Endothelial cell of umbilical vein (primary cell): ENCODE data around the gene GRAMD1B. TPM values are rescaled to one million over a fixed set of nuclear protein-coding genes. Genes with fewer than 3 reads are reported as not detected.

Experiments used
- BruUV-seq: library from RNA; stranded (reverse); fragments of 400-500 nt; replicated peaks from 2 replicates; lab custom pipeline; 2021; lab: Mats Ljungman, UMichigan
- CTCF ChIA-PET: fragments of 300-600, 350-600 bp; sonication (Branson Sonifier 250); formaldehyde crosslinking; loops from one replicate; lab custom pipeline; 2021; ENCODE audit warnings: antibody characterized with exemption, inconsistent platforms; lab: Charles Lee
- POLR2A ChIA-PET: fragments of 300-600, 350-600 bp; sonication (Branson Sonifier 250); formaldehyde crosslinking; loops from one replicate; lab custom pipeline; 2021; ENCODE audit warnings: antibody characterized with exemption, inconsistent platforms; lab: Charles Lee
- DNase-seq: peaks from one replicate; pipeline ENCODE4 v3.0.0-alpha.2; 2011; ENCODE audit warnings: low read depth, low spot score
- FAIRE-seq: peaks from 2 replicates; lab custom pipeline; 2011; peaks lifted over from hg19 to GRCh38; lab: Jason Lieb, UNC
- H2AFZ ChIP-seq: 2 replicates; pipeline ENCODE4 v1.6.0; 2012; ENCODE audit warnings: low read depth, low read length, control low read depth, inconsistent platforms
- H3K27ac ChIP-seq: 2 replicates; pipeline ENCODE4 v1.5.1; 2011; ENCODE audit warnings: low read depth, mild to moderate bottlenecking, control low read depth, low read length, moderate library complexity; ENCODE audit not compliant: insufficient read depth
- H3K27me3 ChIP-seq, 2 experiments: 2 replicates each; pipeline versions ENCODE4 v1.6.0 to v1.6.1; 2011; ENCODE audit warnings: low read length in 2 of 2, mixed read lengths in 1 of 2; ENCODE audit not compliant: control insufficient read depth in 2 of 2, insufficient read depth in 2 of 2
- H3K36me3 ChIP-seq, 2 experiments: 2 replicates in 1 of 2; 3 replicates in 1 of 2; pipeline ENCODE4 v1.5.1; 2011; ENCODE audit warnings: low read length in 2 of 2, mild to moderate bottlenecking in 1 of 2, moderate library complexity in 1 of 2; ENCODE audit not compliant: control insufficient read depth in 2 of 2, insufficient read depth in 2 of 2; ENCODE audit errors: extremely low read depth in 1 of 2
- H3K4me1 ChIP-seq: 3 replicates; pipeline ENCODE4 v1.5.1; 2011; ENCODE audit warnings: mild to moderate bottlenecking, low read length; ENCODE audit not compliant: control insufficient read depth, insufficient read depth; ENCODE audit errors: extremely low read depth
- H3K4me2 ChIP-seq: 2 replicates; pipeline ENCODE4 v1.6.1; 2011; ENCODE audit warnings: low read length, control low read depth, mixed read lengths; ENCODE audit not compliant: insufficient read depth
- H3K4me3 ChIP-seq, 3 experiments: fragments of 200-600 bp in 1 of 3; sonication (generic), shearing (Covaris generic) in 1 of 3; replicated peaks in 1 of 3; 2 replicates each; pipeline ENCODE4 v1.5.1; 2011 to 2016; ENCODE audit warnings: control low read depth in 3 of 3, low read length in 3 of 3, mild to moderate bottlenecking in 2 of 3, inconsistent platforms in 1 of 3, low read depth in 1 of 3, moderate library complexity in 1 of 3; ENCODE audit not compliant: insufficient read depth in 1 of 3
- H3K79me2 ChIP-seq: 2 replicates; pipeline ENCODE4 v1.6.0; 2012; ENCODE audit warnings: low read length, inconsistent platforms; ENCODE audit not compliant: control insufficient read depth, insufficient read depth
- H3K9ac ChIP-seq: replicated peaks from 2 replicates; pipeline ENCODE3; 2011; ENCODE audit warnings: low read length, control low read depth; ENCODE audit not compliant: insufficient read depth; ENCODE audit errors: extremely low read depth
- H3K9me1 ChIP-seq: replicated peaks from 3 replicates; pipeline ENCODE4 v1.6.0; 2011; ENCODE audit warnings: mild to moderate bottlenecking, low read length; ENCODE audit not compliant: control insufficient read depth, insufficient read depth; ENCODE audit errors: extremely low read depth
- H3K9me3 ChIP-seq: replicated peaks from 2 replicates; pipeline ENCODE4 v1.5.1; 2012; ENCODE audit warnings: low read length, inconsistent platforms; ENCODE audit not compliant: control insufficient read depth, insufficient read depth
- H4K20me1 ChIP-seq: replicated peaks from 2 replicates; pipeline ENCODE3; 2011; ENCODE audit warnings: mild to moderate bottlenecking, low read length; ENCODE audit not compliant: control insufficient read depth, insufficient read depth; ENCODE audit errors: extremely low read depth
- EZH2 ChIP-seq: IDR thresholded peaks from 2 replicates; pipeline ENCODE4 v1.6.1; 2012; ENCODE audit warnings: borderline replicate concordance, low read depth, mild to moderate bottlenecking, moderate library complexity, low read length, inconsistent platforms; ENCODE audit not compliant: severe bottlenecking
- FOS ChIP-seq: IDR thresholded peaks from 2 replicates; pipeline ENCODE4 v1.6.1; 2011; ENCODE audit warnings: mild to moderate bottlenecking, low read length, moderate library complexity, borderline replicate concordance; ENCODE audit not compliant: insufficient read depth
- GATA2 ChIP-seq: IDR thresholded peaks from 2 replicates; pipeline ENCODE4 v1.7.0; 2011; ENCODE audit warnings: low read depth, mild to moderate bottlenecking, moderate library complexity, mixed read lengths, low read length; ENCODE audit not compliant: insufficient read length, insufficient read depth
- JUN ChIP-seq: IDR thresholded peaks from 2 replicates; pipeline ENCODE4 v1.6.1; 2011; ENCODE audit warnings: borderline replicate concordance, low read depth; ENCODE audit not compliant: insufficient read length, insufficient read depth
- MYC ChIP-seq: IDR thresholded peaks from one replicate; pipeline ENCODE4 v1.6.1; 2011; ENCODE audit warnings: mild to moderate bottlenecking, low read depth, low read length
- POLR2A ChIP-seq: IDR thresholded peaks from 2 replicates; pipeline ENCODE4 v1.6.1; 2012; ENCODE audit warnings: low read depth, mild to moderate bottlenecking, control low read depth, low read length
- POLR2AphosphoS5 ChIP-seq: IDR thresholded peaks from 2 replicates; pipeline ENCODE4 v1.6.1; 2012; ENCODE audit warnings: low read depth, mild to moderate bottlenecking, control low read depth, low read length, moderate library complexity; ENCODE audit not compliant: insufficient read depth
- dilution Hi-C: fragments of 300-500 bp; cut with MboI; formaldehyde crosslinking; loops from one replicate; pipeline ENCODE4 v1.15.0; 2019; ENCODE audit warnings: low sequenced_read_pairs; ENCODE audit not compliant: extremely low pct_ligation_motif_present
- intact Hi-C: fragments of 100-400 bp; cut with micrococcal nuclease; formaldehyde crosslinking; loops from one replicate; pipeline ENCODE4 v1.10.0; 2022
- polyA plus RNA-seq, 4 experiments: library from polyadenylated mRNA; depleted of rRNA in 3 of 4; stranded (reverse) in 3 of 4; unstranded in 1 of 4; fragments of >200 nt; gene quantifications; 2 replicates each; pipeline versions ENCODE4 v1.2.1 to v1.2.3, GENCODE V29; 2011 to 2012; ENCODE audit warnings: missing spikeins in 1 of 4
- total RNA-seq: library from RNA; stranded (reverse); gene quantifications from 2 replicates; pipeline ENCODE4 v1.2.3, GENCODE V29; 2021
- TF ChIP-seq, protein P1 (sequence below): IDR thresholded peaks from 2 replicates; pipeline ENCODE4 v1.6.1; 2011; ENCODE audit not compliant: insufficient read depth, insufficient read length
- TF ChIP-seq, protein P2 (sequence below), 2 donors: IDR thresholded peaks; 1 replicate in 1 of 2; 2 replicates in 1 of 2; pipeline ENCODE4 v1.5.1; 2011; ENCODE audit warnings: low read length in 2 of 2, mild to moderate bottlenecking in 2 of 2, moderate library complexity in 2 of 2, control low read depth in 1 of 2, inconsistent platforms in 1 of 2, low read depth in 1 of 2; ENCODE audit not compliant: insufficient read depth in 1 of 2; ENCODE audit errors: extremely low read depth in 1 of 2

GRAMD1B gene
- total and polyA plus RNA-seq, 2 donors (not counting 3 experiments of a cell fraction or from before 2014, with no cell fraction given): 5.1 to 11.1 TPM

DNA sequence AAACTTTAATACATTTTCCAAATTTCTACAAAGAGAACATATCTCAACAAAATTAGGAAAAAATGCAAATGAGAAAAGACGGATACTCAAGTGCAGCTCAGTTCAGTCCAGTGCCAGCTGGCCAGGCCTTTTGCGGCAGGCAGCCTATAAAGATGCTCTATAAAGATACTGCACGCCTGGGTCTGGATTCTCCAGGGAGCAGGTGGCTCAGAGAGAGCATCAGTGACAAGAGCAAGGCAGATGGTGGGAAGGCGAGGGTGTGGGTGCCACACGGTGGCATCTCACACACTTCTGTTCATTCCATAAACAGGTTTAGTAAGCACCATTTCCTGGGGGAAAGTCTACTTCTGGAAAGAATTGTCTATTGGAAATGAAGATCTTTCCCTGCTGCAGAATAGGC is 242.5 kb downstream of the GRAMD1B start:
- H3K4me2 ChIP-seq: no peak overlapping the region
- BruUV-seq: no TSS peak
- no peaks in the 10 kb centered on the region for H3K9me3 ChIP-seq
- intact Hi-C loops (no loop called here), dilution Hi-C loops (no loop called here)
- no peaks in the 10 kb centered on the region for H3K79me2 ChIP-seq
- DNase-seq (no peak), FAIRE-seq (no peak)
- H3K4me3 ChIP-seq: no peak overlapping the region
- H3K27me3 ChIP-seq: no peaks in the 10 kb centered on the region
- ChIA-PET POLR2A (no interaction called here), CTCF (interaction anchor here (2.2 kb wide), 1 partner anchor 35 kb away, joined by 5 read pairs; no protein-coding TSS in a partner anchor)
- H3K4me1 ChIP-seq: no peaks in the 10 kb centered on the region
- H3K36me3 ChIP-seq: no peaks in the 10 kb centered on the region
- TF ChIP-seq, protein P1, sequence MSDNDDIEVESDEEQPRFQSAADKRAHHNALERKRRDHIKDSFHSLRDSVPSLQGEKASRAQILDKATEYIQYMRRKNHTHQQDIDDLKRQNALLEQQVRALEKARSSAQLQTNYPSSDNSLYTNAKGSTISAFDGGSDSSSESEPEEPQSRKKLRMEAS: no peak
- no peak for TF ChIP-seq EZH2
- TF ChIP-seq POLR2AphosphoS5: no peak
- TF ChIP-seq GATA2: no peak
- H3K9me1 ChIP-seq: no peaks in the 10 kb centered on the region
- no peak overlapping the region for H2AFZ ChIP-seq
- H3K27ac ChIP-seq: no peak overlapping the region
- no peak overlapping the region for H3K9ac ChIP-seq
- H4K20me1 ChIP-seq: no peaks in the 10 kb centered on the region

DNA sequence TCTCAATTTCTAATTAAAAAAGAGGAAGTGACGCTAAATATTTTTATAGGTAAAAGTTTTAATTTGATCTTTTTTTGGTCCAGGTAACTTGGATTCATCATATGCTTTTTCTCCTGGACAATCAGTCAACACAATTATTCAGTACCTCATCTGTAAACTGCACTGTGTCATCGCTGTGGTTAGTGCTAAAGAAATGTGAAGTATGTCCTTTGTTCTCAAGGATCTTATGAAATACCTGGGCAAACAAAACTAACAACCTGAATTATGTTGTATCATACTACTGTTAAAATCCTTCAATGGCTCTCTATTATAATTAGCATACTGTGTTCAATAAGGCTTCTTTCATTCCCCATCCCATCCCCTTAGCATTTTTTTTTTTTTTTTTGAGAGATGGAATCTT is 244.2 kb downstream of the GRAMD1B start:
- Histone ChIP-seq H3K4me1 (no peaks in the 10 kb centered on the region), H3K9me1 (no peaks in the 10 kb centered on the region), H3K79me2 (no peaks in the 10 kb centered on the region), H3K9ac (no peak overlapping the region), H3K4me2 (no peak overlapping the region), H3K36me3 (no peaks in the 10 kb centered on the region), H4K20me1 (no peaks in the 10 kb centered on the region), H3K9me3 (no peaks in the 10 kb centered on the region), H3K27me3 (no peaks in the 10 kb centered on the region), H3K27ac (no peak overlapping the region), H2AFZ (no peak overlapping the region), H3K4me3 (no peak overlapping the region)
- ChIA-PET POLR2A (no interaction called here), CTCF (no interaction called here)
- BruUV-seq: no TSS peak
- no peak for DNase-seq
- TF ChIP-seq JUN: no peak
- no peak for TF ChIP-seq FOS
- no peak for TF ChIP-seq POLR2AphosphoS5
- no peak for TF ChIP-seq POLR2A
- TF ChIP-seq, protein P1: no peak
- TF ChIP-seq, protein P2, sequence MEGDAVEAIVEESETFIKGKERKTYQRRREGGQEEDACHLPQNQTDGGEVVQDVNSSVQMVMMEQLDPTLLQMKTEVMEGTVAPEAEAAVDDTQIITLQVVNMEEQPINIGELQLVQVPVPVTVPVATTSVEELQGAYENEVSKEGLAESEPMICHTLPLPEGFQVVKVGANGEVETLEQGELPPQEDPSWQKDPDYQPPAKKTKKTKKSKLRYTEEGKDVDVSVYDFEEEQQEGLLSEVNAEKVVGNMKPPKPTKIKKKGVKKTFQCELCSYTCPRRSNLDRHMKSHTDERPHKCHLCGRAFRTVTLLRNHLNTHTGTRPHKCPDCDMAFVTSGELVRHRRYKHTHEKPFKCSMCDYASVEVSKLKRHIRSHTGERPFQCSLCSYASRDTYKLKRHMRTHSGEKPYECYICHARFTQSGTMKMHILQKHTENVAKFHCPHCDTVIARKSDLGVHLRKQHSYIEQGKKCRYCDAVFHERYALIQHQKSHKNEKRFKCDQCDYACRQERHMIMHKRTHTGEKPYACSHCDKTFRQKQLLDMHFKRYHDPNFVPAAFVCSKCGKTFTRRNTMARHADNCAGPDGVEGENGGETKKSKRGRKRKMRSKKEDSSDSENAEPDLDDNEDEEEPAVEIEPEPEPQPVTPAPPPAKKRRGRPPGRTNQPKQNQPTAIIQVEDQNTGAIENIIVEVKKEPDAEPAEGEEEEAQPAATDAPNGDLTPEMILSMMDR (IDR thresholded peaks at IDR 0.05; ENCODE audit: extremely low read depth in 1 of 2, insufficient read depth in 1 of 2, low read depth in 1 of 2, low read length in 2 of 2): no peak
- TF ChIP-seq GATA2: no peak
- no peak for TF ChIP-seq EZH2
- no peak for TF ChIP-seq MYC
- dilution Hi-C loops (no loop called here), intact Hi-C loops (no loop called here)
- FAIRE-seq: no peak
